Pancreas (tissue), 10 donors: ENCODE measurements around the gene MYF6. TPM values are rescaled to one million over a fixed set of nuclear protein-coding genes. Genes with fewer than 3 reads are reported as not detected.

Experiments used
- ATAC-seq, 4 donors: fragments of 200-7000 bp; cut with Tn5 transposase; one replicate each; pipeline versions ENCODE4 v1.8.0 to v1.9.1; 2020; ENCODE audit warnings: mild to moderate bottlenecking in 4 of 4, moderate library complexity in 4 of 4
- DNase-seq, 6 donors: peaks; one replicate each; pipeline ENCODE4 v3.0.0-alpha.2; 2020
- FAIRE-seq: peaks from 2 replicates; lab custom pipeline; 2012; peaks lifted over from hg19 to GRCh38; lab: Jason Lieb, UNC
- H3K27ac ChIP-seq, 4 donors: fragments of 200-600 bp; sonication (generic); 1 replicate in 3 of 4; 2 replicates in 1 of 4; pipeline versions ENCODE4 v1.5.0 to v1.8.0; 2020
- H3K27me3 ChIP-seq, 4 donors: fragments of 200-600 bp; one replicate each; pipeline ENCODE4 v1.8.0; 2021
- H3K36me3 ChIP-seq, 3 donors: fragments of 200-600 bp; sonication (generic) in 1 of 3; one replicate each; pipeline versions ENCODE4 v1.5.0 to v1.8.0; 2020 to 2021
- H3K4me1 ChIP-seq, 3 donors: fragments of 200-600 bp; one replicate each; pipeline ENCODE4 v1.8.0; 2021
- H3K4me3 ChIP-seq, 4 donors: fragments of 200-600 bp; sonication (generic) in 2 of 4; one replicate each; pipeline versions ENCODE4 v1.5.0 to v1.8.0; 2020 to 2021
- H3K9me3 ChIP-seq, 4 donors: fragments of 200-600 bp; one replicate each; pipeline ENCODE4 v1.8.0; 2021
- WGBS, 2 donors: extraction: QIAGEN DNeasy Blood & Tissue Kit; methylation state at CpG; one replicate each; pipeline ENCODE4 v1.1.7; 2013; 5-methylcytosine and 5-hydroxymethylcytosine counted together
- intact Hi-C, 3 donors: fragments of 100-400 bp; cut with DNase I; formaldehyde crosslinking; loops; one replicate each; pipeline versions ENCODE4 v1.11.1 to v1.14.2; 2022
- polyA plus RNA-seq, 2 donors: library from polyadenylated mRNA; stranded (reverse); fragments of 200-250 nt; gene quantifications; one replicate each; pipeline ENCODE4 v1.2.3, GENCODE V29; 2013
- total RNA-seq, 6 donors: library from RNA; stranded (reverse); fragmentation: NEBNext Ultra II Directional in 4 of 6; extraction: Animal tissue kit (Norgen Biotek cat#: 25700) in 4 of 6; gene quantifications; one replicate each; pipeline versions ENCODE4 v1.2.1 to v1.2.4, GENCODE V29; 2021 to 2023
- TF ChIP-seq, protein P1 (sequence below), 4 donors: fragments of 200-600 bp; sonication (generic) in 3 of 4; IDR thresholded peaks; one replicate each; pipeline versions ENCODE4 v1.5.0 to v1.8.0; 2021; ENCODE audit warnings: antibody characterized with exemption in 4 of 4
- donor health status: healthy with polysubstance abuse.
- donor health status: DM: no; HTN: no; CAD: no; lungs with moderate emphysema.
- donor health status: DM: no; HTN: no; CAD: no.
- donor health status: control.
- donor health status: control.
- donor health status: Bipolar disorder and iron deficiency.
- donor health status: DM: yes; HTN: yes; CAD: no.
- donor health status: DM: no; HTN: no; CAD: no.
- donor health status: DM: no; HTN: no; CAD: no.
- donor health status: DM: yes; HTN: yes; CAD: no.

Gene MYF6
- total and polyA plus RNA-seq, 8 donors = 0.16 TPM; not detected in 7

DNA sequence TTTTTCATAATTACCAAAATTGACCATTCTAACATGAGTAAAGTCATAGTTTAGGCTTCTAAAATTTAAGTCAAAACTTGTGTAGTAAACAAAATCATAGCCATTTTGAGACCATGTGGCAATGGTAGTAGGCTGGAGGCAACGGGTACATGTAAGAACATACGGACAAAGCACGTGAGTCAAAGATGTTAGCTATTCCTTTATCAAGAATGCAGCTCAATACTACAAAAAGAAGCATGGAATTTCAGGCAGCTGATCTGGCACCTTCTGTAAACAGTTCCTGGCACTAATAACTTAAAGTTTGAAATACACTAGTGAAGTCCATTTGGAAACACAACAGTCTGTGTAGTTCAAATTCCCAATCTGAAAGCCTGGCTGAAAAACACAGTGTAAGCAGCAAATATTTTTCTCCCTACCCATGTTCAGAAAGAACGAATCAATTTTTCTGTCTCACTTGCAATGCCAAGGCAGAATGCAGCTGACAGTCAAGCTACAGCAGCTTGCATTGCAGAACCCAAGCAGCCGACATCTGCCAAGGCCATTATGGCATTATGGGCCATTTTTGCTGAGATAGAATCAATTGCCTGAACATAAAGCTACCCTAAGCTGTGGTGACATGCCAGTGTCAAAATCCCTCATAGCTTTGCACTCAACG is 38.5 kb downstream of the MYF6 start:
- intact Hi-C loops = no loop called here
- TF ChIP-seq, protein P1, sequence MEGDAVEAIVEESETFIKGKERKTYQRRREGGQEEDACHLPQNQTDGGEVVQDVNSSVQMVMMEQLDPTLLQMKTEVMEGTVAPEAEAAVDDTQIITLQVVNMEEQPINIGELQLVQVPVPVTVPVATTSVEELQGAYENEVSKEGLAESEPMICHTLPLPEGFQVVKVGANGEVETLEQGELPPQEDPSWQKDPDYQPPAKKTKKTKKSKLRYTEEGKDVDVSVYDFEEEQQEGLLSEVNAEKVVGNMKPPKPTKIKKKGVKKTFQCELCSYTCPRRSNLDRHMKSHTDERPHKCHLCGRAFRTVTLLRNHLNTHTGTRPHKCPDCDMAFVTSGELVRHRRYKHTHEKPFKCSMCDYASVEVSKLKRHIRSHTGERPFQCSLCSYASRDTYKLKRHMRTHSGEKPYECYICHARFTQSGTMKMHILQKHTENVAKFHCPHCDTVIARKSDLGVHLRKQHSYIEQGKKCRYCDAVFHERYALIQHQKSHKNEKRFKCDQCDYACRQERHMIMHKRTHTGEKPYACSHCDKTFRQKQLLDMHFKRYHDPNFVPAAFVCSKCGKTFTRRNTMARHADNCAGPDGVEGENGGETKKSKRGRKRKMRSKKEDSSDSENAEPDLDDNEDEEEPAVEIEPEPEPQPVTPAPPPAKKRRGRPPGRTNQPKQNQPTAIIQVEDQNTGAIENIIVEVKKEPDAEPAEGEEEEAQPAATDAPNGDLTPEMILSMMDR (IDR thresholded peaks at IDR 0.05) = no peak
- no peak overlapping the region for H3K27ac ChIP-seq
- DNase-seq (no peak), FAIRE-seq (no peak), ATAC-seq (no peak)
- H3K9me3 ChIP-seq = no peaks in the 10 kb centered on the region
- WGBS, 2 donors = 22 to 23% methylated on average over 6 of the region's 6 CpGs
- peaks cover 0 to 6% (median 0%) of the 10 kb centered on the region in 4 donors for H3K27me3 ChIP-seq
- no peaks in the 10 kb centered on the region for H3K36me3 ChIP-seq
- no peaks in the 10 kb centered on the region for H3K4me1 ChIP-seq
- no peak overlapping the region for H3K4me3 ChIP-seq

DNA sequence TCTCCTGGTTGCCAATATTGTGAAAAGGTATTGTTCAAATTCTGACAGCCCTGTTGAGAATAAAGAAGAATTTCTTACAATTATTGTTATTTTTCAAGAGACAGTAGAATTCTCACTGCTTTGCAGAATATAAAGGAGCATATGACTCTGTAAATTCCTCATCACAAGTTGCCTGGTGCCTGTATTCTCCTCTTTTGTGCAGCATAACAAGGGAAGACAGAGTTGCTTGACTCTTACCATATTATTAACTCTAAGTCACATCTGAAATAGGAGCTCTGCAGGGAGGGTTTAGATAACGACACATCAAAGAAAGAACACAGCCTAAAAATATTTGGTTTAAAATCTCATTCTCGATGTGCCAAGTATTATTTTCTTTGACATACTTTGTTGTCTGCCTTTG is 40.4 kb downstream of the MYF6 start:
- no peaks in the 10 kb centered on the region for H3K36me3 ChIP-seq
- no peak for ATAC-seq
- no peaks in the 10 kb centered on the region for H3K9me3 ChIP-seq
- no peaks in the 10 kb centered on the region for H3K27me3 ChIP-seq
- intact Hi-C loops = no loop called here
- no peak for FAIRE-seq
- no peak overlapping the region for H3K4me3 ChIP-seq
- no peak overlapping the region for H3K27ac ChIP-seq
- DNase-seq = no peak
- no peaks in the 10 kb centered on the region for H3K4me1 ChIP-seq
- TF ChIP-seq, protein P1 (IDR thresholded peaks at IDR 0.05) = no peak
- 38 to 67% methylated on average over 2 of the region's 2 CpGs for WGBS, 2 donors

DNA sequence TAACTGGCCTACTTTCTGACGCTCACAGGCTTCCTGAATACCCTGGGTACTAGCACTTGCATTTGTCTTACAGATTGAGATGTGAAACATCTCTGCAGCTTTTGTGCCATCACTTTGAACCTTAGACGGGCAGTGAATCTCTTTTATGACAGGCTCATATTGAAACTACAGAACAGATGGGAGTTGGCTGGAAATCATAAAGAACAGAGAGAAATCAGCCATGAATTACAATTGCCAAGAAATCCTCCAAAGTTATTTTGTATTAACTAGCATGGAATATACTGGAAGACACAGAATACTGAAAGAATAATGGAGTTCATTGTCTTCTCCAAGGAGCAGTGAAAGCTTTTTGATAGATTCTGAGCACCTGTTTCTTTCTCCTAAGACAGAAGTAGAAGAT is 42.0 kb downstream of the MYF6 start:
- ATAC-seq (no peak), FAIRE-seq (no peak), DNase-seq (no peak)
- H3K9me3 ChIP-seq = no peaks in the 10 kb centered on the region
- no peaks in the 10 kb centered on the region for H3K27me3 ChIP-seq
- no peak overlapping the region for H3K4me3 ChIP-seq
- no peaks in the 10 kb centered on the region for H3K36me3 ChIP-seq
- intact Hi-C loops = no loop called here
- WGBS, 2 donors = 57 to 68% methylated on average over 2 of the region's 2 CpGs
- TF ChIP-seq, protein P1 (IDR thresholded peaks at IDR 0.05) = no peak
- no peaks in the 10 kb centered on the region for H3K4me1 ChIP-seq
- H3K27ac ChIP-seq = no peak overlapping the region

DNA sequence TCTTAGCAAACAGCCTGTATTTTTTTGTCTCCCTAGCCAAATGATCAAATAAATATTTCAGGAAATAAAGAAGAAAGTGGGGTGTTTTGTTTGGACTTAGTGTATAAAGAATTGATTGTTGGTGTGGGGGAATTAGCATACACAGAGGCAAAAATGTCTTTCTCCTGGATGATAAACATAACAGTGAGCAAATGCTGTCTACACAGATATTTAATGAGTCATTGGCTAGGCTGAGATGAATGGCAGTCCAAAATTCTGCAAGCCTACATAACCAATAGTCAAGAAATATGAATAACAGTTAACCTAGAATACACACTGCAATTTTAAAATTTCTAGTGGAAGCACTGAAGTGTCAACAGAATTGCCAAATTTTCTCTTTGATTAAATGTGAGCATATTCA is 45.0 kb downstream of the MYF6 start:
- no peaks in the 10 kb centered on the region for H3K36me3 ChIP-seq
- no peak overlapping the region for H3K4me3 ChIP-seq
- TF ChIP-seq, protein P1 (IDR thresholded peaks at IDR 0.05) = no peak
- no peak for DNase-seq
- no peak for FAIRE-seq
- no peaks in the 10 kb centered on the region for H3K27me3 ChIP-seq
- H3K27ac ChIP-seq = no peak overlapping the region
- no peaks in the 10 kb centered on the region for H3K9me3 ChIP-seq
- intact Hi-C loops = no loop called here
- no peak for ATAC-seq
- H3K4me1 ChIP-seq = no peaks in the 10 kb centered on the region

DNA sequence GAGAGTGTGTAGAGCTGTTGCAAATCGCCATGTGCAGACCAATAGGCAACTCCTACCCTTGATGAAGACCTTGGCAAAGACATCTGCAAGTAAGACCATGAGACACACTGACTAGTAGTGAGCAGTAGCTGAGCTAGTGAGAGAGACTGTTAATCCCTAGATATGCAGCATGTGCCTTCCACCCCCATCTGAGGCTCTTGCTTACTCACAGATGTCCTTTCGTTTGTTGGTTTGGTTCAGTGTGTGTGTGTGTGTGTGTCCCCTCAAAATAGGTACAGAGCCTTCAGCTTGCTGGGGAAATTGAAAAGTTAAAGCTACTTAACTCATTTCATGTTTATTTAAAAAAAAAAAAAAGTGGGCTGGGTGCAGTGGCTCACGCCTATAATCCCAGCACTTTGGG is 46.8 kb downstream of the MYF6 start:
- DNase-seq (no peak), ATAC-seq (no peak), FAIRE-seq (no peak)
- 81 to 82% methylated on average over 3 of the region's 3 CpGs for WGBS, 2 donors
- Histone ChIP-seq H3K36me3 (no peaks in the 10 kb centered on the region), H3K4me1 (no peaks in the 10 kb centered on the region), H3K27ac (no peak overlapping the region), H3K4me3 (no peak overlapping the region), H3K27me3 (no peaks in the 10 kb centered on the region), H3K9me3 (no peaks in the 10 kb centered on the region)
- intact Hi-C loops = no loop called here
- TF ChIP-seq, protein P1 (IDR thresholded peaks at IDR 0.05) = no peak
